ENCODE measurements around the gene OR52K1.
"Not testable (repeated sequence)": the region's sequence is repeated elsewhere in the genome, so short reads cannot be mapped to it uniquely, and the experiment has no call there.

OR52K1 gene

DNA sequence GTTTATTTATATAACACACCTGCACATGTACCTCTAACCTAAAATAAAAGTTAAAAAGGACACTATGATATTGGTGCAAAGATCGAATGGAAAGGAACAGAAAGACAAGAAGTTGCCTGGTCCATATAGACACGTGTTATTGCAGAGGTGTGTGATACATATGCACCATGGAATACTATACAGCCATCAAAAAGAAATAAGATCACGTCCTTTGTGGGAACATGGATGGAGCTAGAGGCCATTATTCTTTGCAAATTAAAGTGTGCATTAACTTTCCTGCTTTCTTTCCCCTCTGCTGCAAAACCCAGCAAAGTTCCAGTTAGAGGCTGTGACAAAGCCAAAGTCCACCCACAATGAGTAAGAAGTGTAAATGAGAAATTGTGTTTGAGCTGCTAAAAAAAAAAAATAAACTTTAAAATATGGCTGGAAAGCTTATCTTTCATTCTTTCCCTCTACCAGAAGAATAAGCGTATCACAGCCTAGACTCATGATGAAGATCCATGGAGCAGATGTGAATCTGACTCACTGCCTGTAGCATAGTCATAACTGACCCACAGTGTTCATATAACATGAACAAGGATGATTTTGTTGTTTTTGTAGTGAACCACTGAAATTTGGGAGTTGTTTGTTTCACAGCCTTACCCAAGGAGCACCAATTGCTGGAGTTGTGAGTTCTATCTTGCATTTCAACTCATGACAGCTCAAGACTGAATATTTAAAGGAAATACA, 9.6 kb downstream of the OR52K1 start:
- no peak for DNase-seq

DNA sequence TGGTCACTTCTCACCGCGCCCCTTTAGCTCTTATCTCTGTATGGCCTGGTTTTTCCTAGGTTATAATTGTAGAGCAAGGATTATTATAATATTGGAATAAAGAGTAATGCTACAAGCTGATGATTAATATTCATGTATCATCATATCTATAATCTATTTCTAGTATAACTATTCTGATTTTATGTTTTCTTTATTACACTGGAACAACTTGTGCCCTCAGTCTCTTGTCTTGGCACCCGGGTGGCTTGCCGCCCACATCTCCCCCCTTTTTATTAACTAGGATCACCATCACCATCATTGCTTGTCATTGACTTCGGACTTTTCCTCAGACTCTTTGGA, 11.0 kb downstream of the OR52K1 start:
- DNase-seq: no peak

- peak; percentile 17 to 44 (median 24) for DNase-seq
These were observed 13.0 kb downstream of the OR52K1 start for GRCh38 chr11:4495487-4495886.

DNA sequence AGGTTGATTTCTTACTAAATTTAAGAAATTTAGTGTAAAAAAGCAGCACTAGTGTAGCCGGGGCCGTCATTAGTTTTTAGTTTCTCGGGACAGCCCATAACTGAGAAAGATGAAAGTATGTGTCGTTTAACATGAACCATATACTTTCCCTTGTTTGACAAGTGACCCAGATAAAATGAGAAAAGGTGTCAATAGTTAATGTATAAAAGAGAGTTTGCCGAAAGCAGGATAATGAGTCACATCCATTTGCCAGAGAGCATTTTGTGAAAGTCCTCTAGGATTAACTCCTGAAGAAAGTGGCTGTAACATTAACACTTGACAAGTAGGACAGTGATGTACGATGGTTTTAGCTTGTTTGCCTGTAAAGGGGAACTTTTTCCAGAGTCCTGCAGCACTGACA, 13.5 kb downstream of the OR52K1 start:
- DNase-seq: no peak

DNA sequence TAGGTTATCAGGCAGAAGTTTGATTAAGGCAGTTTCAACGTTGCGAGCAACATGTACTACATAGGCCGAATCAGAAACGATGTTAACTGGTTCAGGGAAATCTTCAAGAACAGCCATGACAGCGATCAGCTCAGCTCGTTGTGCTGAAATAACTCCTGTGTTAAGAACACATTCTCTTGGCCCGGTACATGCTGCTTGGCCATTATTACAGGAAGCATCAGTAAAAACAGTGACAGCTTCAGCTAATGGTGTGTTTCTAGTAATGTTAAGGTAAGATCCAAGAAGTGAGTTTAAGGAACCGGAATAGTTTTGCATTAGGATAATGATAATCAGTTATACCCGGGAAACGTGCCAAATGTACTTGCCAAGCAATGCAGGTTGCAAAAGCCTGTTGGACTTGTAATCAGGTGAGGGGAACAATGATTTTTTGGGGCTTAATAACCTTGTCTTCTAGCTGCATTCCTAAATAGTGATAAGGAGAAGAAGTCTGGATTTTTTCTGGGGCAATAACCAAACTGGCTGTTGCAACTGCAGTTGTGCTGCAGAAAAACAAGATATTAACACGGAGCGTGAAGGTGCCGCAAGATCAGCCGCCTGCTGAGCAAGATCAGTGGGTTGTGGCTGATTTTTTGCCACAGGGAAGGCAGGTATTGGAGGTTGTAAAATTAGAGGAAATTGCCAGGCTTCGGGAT, 14.3 kb downstream of the OR52K1 start:
- DNase-seq: no peak

DNA sequence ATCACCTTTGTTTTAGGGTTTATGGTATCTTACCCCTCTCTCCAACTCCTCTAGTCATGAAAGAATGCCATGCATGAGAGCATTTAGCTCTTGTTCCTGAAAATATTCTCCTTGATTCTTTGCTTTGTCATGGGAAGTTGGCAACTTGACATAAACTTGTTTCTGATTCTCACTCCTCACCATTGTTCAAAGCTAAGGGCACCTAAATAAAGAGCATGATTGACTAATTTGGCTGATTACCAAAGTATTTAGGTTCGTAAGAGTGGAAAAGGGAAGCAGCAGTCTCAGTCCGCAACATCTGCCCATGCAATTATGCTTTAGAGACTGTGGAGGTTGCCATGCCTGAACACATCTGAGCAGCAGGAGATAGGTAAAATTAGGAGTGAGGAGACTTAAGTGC, 26.4 kb downstream of the OR52K1 start:
- peak in 2 of 4 experiments; percentile 24 to 30 for DNase-seq

- no peak for DNase-seq
These were observed 29.1 kb downstream of the OR52K1 start for GRCh38 chr11:4511282-4512245.

DNA sequence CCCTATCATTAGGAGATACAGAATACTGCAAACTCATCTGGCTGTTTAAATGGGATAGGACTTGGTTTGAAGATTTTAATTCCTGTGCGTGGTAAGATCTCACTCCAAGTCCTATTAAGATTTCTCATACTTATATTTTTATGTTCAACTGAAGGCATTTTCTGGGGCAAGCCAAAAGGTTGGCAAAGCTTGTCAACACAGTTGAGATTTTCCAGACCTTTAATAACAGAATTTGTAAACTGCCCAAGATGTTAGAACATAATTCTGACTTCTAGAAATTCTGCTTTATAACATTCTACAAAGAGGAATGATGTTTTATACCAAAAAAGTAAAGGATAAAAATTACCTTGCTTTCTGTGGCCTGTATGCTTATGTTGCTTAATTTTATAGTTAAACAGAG, 31.8 kb downstream of the OR52K1 start:
- no peak for DNase-seq

DNA sequence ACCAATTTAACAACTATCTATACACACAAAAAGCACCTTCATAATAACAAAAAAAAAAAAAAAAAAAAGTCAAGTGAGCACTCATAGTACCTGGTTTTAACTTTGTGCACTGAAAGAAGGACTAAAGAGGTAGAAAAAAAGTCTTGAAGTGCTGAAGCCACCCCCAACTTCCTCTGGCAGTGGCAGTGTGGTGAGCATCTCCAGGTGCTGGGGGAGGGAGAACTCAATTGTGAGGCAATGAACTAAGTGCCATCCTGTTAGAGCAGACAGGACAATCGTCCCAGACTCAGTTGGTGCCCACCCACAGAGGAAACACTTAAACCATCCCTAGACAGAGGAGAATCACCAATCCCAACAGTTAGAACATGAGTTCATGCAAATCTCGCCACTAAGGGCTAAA, 39.9 kb downstream of the OR52K1 start:
- DNase-seq: no peak

DNA sequence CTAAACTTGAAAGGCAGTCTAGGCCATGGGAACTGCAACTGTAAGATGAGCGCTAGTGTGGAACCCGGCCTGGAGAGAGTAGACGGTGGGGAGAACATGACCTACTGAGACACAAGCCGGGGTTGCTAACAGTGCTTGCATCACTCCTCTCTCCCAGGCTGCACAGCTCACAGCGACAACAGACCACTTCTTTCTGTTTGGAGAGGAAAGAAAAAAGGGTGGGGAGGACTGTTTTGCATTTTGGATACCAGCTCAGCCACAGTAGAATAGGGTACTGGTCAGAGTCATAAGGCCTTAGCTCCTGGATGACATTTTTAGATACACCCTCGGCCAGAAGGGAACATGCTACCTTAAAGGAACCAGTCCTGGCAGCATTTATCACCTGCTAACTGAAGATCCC, 40.3 kb downstream of the OR52K1 start:
- no peak for DNase-seq

- DNase-seq: no peak
These were observed 41.2 kb downstream of the OR52K1 start for GRCh38 chr11:4523666-4524065.

DNA sequence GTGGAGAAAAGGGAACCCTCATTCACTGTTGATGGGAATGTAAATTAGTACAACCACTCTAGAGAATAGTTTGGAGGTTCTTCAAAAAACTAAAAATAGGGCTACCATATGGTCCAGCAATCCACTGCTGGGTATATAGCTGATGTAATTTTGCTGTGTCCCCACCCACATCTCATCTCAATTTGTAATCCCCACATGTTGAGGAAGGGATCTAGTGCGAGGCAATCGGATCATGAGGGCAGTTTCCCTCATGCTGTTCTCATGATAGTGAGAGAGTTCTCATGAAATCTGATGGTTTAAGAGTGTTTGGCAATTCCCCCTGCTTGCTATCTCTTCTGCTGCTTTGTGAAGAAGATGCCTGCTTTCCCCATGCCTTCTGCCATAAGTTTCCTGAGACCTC, 45.5 kb downstream of the OR52K1 start:
- DNase-seq: peak; percentile 33 to 57 (median 42)

GRCh38 chr11:4531686-4532085, 49.2 kb downstream of the OR52K1 start:
- DNase-seq: not testable (repeated sequence)

DNA sequence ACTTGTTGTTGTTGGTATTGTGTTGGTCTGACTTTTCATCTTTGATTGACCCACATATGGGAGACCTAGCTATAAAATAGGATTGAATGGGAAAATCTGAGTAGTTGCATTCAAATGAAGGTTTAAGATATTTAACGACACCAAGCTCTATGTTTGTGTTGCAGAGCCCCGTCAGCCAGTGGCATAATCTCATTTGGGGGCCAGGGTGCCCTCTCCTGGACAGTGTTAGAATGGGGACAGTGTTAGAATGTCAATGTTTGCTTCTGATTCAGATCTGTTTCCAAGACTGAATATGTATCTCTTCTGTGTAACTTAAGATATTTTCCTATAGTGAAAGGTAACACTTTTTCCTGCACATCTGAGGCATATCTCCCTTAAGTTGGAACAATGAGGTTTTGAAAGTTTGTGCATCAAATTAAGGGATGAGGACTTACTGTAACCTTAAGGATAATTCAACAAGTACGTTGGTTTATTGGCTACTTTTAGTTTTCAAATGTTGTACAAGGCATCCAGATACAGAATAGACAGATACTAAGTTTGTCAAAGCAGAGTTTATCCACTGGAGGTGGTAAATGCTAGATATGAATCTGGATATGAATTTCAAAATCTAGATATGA, 57.3 kb downstream of the OR52K1 start:
- DNase-seq: peak; percentile 62 to 83 (median 76)

DNA sequence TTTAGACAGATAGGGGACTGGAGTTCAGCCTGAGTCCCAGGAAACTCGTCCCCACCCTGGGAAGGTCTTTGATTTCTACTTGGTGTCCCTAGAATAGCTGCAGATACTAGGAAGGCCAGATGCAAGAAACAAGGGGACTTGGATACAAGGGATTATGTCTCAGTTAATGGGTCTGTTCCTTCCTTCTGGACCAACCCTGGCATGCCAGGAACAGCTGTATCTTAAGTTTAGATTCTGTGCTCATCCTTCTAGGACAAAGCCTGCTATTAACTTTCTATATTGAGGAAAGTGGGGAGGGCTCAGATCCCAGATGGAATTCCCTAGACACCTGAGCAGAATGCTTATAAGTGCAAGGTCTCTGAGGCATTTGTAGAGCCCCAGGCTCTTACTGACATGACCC, 58.6 kb downstream of the OR52K1 start:
- DNase-seq: no peak

All from suppressor macrophage (primary cell).